DND-41 (cell line): ENCODE measurements around the gene JUND.

Source experiments
- CTCF ChIP-seq: IDR thresholded peaks from 2 replicates; pipeline ENCODE4 v1.5.1; 2012; ENCODE audit warnings: borderline replicate concordance, low read length, moderate library complexity, mild to moderate bottlenecking; ENCODE audit not compliant: poor library complexity, severe bottlenecking; ENCODE audit errors: extremely low read depth
- EZH2 ChIP-seq: IDR thresholded peaks from 3 replicates; pipeline ENCODE4 v1.6.1; 2012; ENCODE audit warnings: borderline replicate concordance, low read depth, mild to moderate bottlenecking, moderate library complexity, low read length, inconsistent platforms; ENCODE audit not compliant: severe bottlenecking

- no peak for TF ChIP-seq CTCF
- no peak for TF ChIP-seq EZH2
Measured at GRCh38 chr19:18317961-18318800, 36.8 kb upstream of the JUND start.
